KMS-11 (cell line): ENCODE data around the gene CLDN7.

Source experiments
- H2AFZ ChIP-seq: fragments of 200-600 bp; sonication (generic); 2 replicates; pipeline ENCODE4 v1.6.1; 2016; ENCODE audit warnings: antibody characterized with exemption, mixed run types, low read depth
- H3K27ac ChIP-seq: fragments of 200-600 bp; sonication (generic); 2 replicates; pipeline ENCODE4 v1.6.1; 2016; ENCODE audit warnings: mild to moderate bottlenecking, mixed run types
- H3K27me3 ChIP-seq: fragments of 200-600 bp; sonication (generic); 2 replicates; pipeline ENCODE4 v1.6.1; 2017; ENCODE audit warnings: mild to moderate bottlenecking, low read depth, mixed run types, moderate library complexity; ENCODE audit not compliant: insufficient read depth
- H3K36me3 ChIP-seq: fragments of 200-600 bp; sonication (generic); 2 replicates; pipeline ENCODE4 v1.6.1; 2017; ENCODE audit warnings: mild to moderate bottlenecking, mixed run types; ENCODE audit not compliant: insufficient read depth
- H3K4me1 ChIP-seq: fragments of 200-600 bp; sonication (generic); 2 replicates; pipeline ENCODE4 v1.6.1; 2016; ENCODE audit warnings: mild to moderate bottlenecking, low read depth, mixed run types; ENCODE audit not compliant: poor library complexity, severe bottlenecking
- H3K4me2 ChIP-seq: fragments of 200-600 bp; sonication (generic); 2 replicates; pipeline ENCODE4 v1.7.0; 2016; ENCODE audit warnings: mild to moderate bottlenecking, mixed run types
- H3K4me3 ChIP-seq: fragments of 200-600 bp; sonication (generic); IDR thresholded peaks from 2 replicates; pipeline ENCODE4 v1.6.1; 2017; ENCODE audit warnings: low read depth, low read length, mixed read lengths; ENCODE audit not compliant: insufficient read depth
- H3K79me2 ChIP-seq: fragments of 200-600 bp; sonication (generic); 2 replicates; pipeline ENCODE4 v1.6.1; 2016; ENCODE audit warnings: low read depth, mixed run types; ENCODE audit not compliant: insufficient read depth
- H3K9ac ChIP-seq: fragments of 200-600 bp; sonication (generic); 2 replicates; pipeline ENCODE4 v1.6.1; 2016; ENCODE audit warnings: mild to moderate bottlenecking, mixed run types
- H4K20me1 ChIP-seq: fragments of 200-600 bp; sonication (generic); 2 replicates; pipeline ENCODE4 v1.6.1; 2016; ENCODE audit warnings: mild to moderate bottlenecking, mixed run types; ENCODE audit not compliant: insufficient read depth
- CTCF ChIP-seq: fragments of 200-600 bp; sonication (generic); conservative IDR thresholded peaks from 2 replicates; pipeline ENCODE4 v1.6.1; 2017; ENCODE audit warnings: low read depth, mild to moderate bottlenecking, antibody characterized with exemption, low read length, moderate library complexity, mixed read lengths

Gene CLDN7

GRCh38 chr17:7226721-7227710, 35.3 kb downstream of the CLDN7 start:
- no peaks in the 10 kb centered on the region for H3K79me2 ChIP-seq
- no peak overlapping the region for H2AFZ ChIP-seq
- H3K4me2 ChIP-seq, result no peak overlapping the region
- no peak overlapping the region for H3K27ac ChIP-seq
- no peak overlapping the region for H3K4me3 ChIP-seq
- H3K9ac ChIP-seq, result no peak overlapping the region
- no peaks in the 10 kb centered on the region for H3K36me3 ChIP-seq
- no peak for TF ChIP-seq CTCF
- H3K27me3 ChIP-seq, result no peaks in the 10 kb centered on the region
- H3K4me1 ChIP-seq, result no peaks in the 10 kb centered on the region
- no peaks in the 10 kb centered on the region for H4K20me1 ChIP-seq

DNA sequence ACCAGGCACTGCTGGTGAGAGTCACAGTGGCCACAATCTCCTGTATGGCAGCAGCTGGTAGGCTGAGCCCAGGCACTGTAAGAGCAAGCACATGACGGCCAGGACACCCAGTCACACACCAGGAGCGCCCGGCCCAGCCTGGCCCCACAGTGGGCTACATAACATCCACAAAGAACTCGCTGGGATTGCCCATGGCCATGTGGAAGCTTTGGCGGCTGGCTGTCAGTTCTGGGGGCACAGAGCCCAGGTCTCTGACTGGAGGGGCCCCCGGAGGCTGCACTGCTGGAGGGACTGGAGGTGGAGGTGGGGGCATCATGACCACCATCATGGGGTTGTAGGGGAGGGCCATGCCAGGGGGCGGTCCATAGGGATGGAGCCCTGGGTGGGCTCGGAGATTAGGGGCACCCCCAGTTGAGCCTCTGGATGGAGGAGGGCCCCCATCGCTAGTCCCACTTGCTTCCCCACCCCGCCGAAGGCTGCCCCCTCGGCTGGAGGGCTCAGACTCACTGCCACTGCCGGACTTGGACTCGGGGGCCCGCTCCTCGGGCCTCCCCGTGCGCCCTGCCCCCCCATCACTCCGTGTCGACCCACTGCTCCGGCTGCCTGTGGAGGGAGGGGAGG, 36.5 kb downstream of the CLDN7 start:
- H4K20me1 ChIP-seq, result no peaks in the 10 kb centered on the region
- no peaks in the 10 kb centered on the region for H3K27me3 ChIP-seq
- no peak overlapping the region for H2AFZ ChIP-seq
- TF ChIP-seq CTCF, result no peak
- no peaks in the 10 kb centered on the region for H3K36me3 ChIP-seq
- no peaks in the 10 kb centered on the region for H3K79me2 ChIP-seq
- H3K4me1 ChIP-seq, result no peaks in the 10 kb centered on the region
- H3K9ac ChIP-seq, result no peak overlapping the region
- no peak overlapping the region for H3K4me2 ChIP-seq
- no peak overlapping the region for H3K4me3 ChIP-seq
- no peak overlapping the region for H3K27ac ChIP-seq

- Histone ChIP-seq H3K36me3 (no peaks in the 10 kb centered on the region), H3K27ac (no peak overlapping the region), H3K9ac (no peak overlapping the region), H2AFZ (no peak overlapping the region), H3K79me2 (no peaks in the 10 kb centered on the region), H3K4me2 (no peak overlapping the region), H3K4me1 (no peaks in the 10 kb centered on the region), H3K27me3 (no peaks in the 10 kb centered on the region), H3K4me3 (no peak overlapping the region), H4K20me1 (no peaks in the 10 kb centered on the region)
- no peak for TF ChIP-seq CTCF
Measured at GRCh38 chr17:7224661-7225111, 37.6 kb downstream of the CLDN7 start.

DNA sequence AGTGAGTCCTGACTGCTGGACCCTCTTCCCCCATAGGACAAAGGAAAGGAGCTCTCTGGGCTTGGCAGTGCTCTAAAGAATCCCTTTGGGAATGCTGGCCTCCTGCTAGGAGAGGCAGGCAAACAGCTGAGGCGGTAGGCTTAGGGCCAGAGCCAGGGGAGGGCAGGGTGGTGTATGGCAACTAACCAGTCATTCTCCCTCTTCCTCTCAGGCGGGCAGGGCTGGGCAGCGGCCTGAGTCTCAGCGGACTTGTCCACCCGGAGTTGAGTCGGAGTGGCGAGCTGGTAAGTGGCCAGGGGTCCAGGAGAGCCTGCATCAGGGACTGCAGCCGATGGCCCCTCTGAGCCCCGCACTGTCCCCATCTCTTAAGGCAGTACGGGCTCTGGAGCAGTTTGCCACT, 38.2 kb downstream of the CLDN7 start:
- H3K4me2 ChIP-seq, result no peak overlapping the region
- H3K79me2 ChIP-seq, result no peaks in the 10 kb centered on the region
- TF ChIP-seq CTCF, result no peak
- no peak overlapping the region for H3K27ac ChIP-seq
- H3K4me1 ChIP-seq, result no peaks in the 10 kb centered on the region
- H3K36me3 ChIP-seq, result no peaks in the 10 kb centered on the region
- H3K9ac ChIP-seq, result no peak overlapping the region
- H4K20me1 ChIP-seq, result no peaks in the 10 kb centered on the region
- no peaks in the 10 kb centered on the region for H3K27me3 ChIP-seq
- H3K4me3 ChIP-seq, result no peak overlapping the region
- H2AFZ ChIP-seq, result no peak overlapping the region
